Hematopoietic multipotent progenitor cell treated with erythropoietin and hydrocortisone succinate and interleukin-3 and kit ligand, for 8 days (in vitro differentiated cells): ENCODE data around the gene CTIF.

Experiments used
- DNase-seq: peaks from one replicate; pipeline ENCODE4 v3.0.0-alpha.2; 2015

Gene CTIF

GRCh38 chr18:48533340-48534070 lies 5.3 kb upstream of the CTIF start:
- DNase-seq = no peak

- DNase-seq = no peak
Observed at GRCh38 chr18:48534364-48534763, 4.5 kb upstream of the CTIF start.

- no peak for DNase-seq
Observed at GRCh38 chr18:48535956-48536355, 2.9 kb upstream of the CTIF start.

DNA sequence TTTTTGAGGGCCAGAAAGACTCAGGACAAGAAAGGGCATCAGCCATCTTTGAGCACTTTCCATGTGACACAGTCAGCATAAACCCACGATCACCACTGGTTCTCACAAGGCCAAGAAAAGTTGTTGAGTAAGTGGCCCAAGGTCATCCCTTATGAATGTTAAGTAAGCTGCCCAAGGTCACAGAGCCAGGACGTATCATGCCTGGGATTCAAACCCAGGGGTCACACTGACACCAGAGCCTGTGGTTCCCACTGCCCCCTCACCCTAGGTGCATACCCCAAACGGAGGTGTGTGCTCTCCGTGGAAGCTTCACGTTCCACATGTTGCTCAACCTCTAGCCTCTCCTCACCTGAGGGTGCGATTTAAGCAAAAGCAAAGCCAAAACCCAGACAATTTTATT lies 2.3 kb upstream of the CTIF start:
- DNase-seq = no peak

DNA sequence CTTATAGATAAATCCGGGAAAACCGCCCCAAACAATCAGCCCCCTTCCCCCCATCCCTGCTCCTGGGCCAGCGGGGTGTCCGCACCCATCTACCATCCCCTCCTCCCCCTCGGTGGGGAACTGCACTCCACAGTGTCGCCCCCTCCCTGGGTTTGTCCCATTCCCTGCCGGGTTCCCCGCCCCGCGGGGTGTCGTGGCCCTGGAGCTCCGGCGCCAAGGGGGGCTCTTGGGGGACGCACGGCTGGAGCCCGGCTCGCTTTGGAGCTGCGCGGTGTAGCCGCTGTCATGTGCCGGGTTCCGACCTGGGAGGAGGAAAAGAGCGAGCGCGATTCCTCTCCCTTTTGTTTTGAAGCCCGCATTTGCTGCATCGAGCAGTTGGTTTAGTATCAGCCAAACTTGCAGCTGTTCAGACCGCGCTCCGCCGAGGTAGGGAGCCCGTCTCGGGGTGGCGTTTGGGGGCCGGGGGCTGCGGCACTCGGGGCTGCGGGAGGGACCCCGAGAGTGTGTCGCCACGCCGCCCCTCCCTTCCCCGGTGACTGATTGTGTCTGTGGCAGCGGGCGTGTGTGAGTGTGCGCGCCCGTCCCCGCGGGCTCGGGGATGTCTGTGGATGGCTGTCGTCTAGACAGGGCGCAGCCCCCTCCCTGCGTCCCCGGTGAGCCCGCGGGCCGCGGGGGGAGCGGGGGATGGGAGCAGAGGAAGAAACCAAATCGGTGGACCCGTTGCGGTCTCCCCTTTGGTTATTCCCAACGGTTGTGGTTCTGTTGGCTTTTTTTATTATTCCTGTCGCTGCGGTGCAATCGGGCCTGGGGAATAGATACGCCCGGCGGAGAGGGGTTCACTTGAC lies 797 bp downstream of the CTIF start:
- DNase-seq = peak; percentile 31

- DNase-seq = peak; percentile 60
Observed at GRCh38 chr18:48540251-48541025, 1.6 kb downstream of the CTIF start.

DNA sequence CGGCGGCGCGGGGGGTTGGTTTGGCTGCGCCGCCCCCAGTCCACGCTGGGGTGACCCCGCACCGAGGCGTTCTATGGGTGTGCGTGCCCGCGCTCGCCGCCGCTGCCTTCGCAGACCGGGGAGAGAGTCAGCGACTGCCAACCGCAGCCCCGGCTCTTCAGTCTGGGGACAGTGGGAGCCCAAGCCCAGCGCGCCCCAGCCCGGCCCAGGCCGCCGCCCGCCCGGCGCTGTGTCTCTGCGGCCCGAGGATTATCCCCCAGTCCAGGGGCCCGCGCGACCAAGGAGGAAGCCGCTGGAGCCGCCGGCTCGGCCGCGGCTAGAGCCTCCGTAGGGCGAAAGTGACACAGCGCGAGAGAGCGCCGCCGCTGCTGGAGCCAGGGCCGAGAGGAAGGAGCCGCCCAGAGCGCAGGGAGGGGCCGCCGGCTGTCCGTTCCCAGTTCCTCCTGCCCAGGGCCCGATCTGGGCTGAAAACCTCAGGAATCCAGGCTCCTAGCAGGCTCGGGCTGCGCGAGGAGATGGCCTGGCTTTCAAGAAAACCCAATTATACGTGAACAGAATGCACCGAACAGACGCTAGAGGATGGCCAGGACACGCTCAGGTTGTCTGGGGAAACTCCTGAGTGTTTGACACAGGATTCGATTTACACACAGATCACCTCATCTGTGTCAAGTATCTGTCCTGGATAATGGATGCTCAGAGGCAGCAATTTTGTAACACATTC lies 2.4 kb downstream of the CTIF start:
- peak; percentile 52 for DNase-seq

DNA sequence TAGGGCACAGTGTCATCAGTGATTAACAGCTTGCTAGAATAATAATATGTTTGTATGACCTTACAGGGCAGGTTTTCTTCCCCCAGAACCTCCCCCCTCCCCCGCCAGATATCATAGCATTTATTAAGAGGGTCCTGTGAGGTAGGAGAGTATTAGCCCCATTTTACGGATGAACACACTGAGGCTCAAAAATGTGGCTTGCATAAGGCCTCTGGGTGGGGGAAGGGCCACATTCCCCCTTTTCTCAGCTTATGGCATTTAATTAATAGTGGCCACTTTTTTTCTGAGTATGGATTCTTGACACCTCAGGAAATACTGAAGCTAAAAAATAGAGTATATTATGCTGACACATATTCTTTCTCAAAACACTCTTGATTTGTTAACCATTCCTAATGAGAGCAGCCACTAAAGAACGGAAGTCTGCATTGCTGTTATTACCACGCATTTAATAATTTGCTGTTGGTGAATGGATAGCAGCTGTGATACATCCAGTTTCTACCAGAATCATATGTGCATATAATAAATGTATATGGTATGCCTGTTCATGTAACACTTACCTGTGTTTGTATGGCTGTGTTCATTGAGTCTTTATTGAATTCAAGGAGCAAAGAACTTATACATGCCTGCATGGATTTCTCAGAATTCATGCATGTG lies 3.0 kb downstream of the CTIF start:
- DNase-seq = no peak

- no peak for DNase-seq
Observed at GRCh38 chr18:48542513-48543181, 3.8 kb downstream of the CTIF start.

DNA sequence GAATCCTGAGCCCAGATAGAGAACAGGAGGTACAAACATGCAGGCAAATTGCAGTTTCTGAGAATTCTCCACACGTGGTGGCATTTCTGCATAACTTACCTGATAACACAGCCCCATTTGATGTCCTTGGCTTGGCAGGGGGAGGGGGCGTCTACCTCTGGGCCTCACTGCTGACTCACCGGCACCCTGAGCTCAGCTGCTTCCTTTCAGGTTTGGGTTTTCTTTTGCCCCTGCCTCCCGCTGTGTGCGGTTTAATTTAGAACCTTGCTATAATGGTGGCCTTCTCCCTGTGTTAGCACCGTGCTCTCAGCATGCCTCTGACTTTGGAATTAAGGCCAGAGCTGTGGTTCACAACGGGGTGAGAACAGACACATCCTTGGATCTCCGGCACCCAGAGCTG lies 4.4 kb downstream of the CTIF start:
- peak; percentile 30 for DNase-seq

DNA sequence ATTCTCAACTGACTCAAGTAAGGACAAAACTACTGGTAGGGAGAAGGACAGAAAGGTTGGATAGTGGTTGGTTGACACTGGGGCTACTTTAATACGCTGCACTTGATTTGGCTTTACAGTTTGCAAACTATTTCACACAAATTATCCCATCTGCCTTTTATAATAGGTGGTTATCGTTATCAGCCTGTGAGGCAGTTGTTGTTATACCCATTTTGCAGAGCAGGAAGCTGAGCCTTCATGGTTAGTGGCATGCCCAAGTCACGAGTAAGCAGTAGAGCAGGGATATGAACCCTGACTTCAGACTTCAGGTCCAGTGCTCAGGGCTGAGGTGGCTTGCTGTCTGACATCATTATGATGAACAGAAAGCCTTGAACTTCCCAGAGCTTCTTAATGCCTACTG lies 5.3 kb downstream of the CTIF start:
- no peak for DNase-seq

- no peak for DNase-seq
Observed at GRCh38 chr18:48544661-48545415, 6.0 kb downstream of the CTIF start.

- DNase-seq = peak; percentile 67
Observed at GRCh38 chr18:48545757-48546321, 7.0 kb downstream of the CTIF start.

DNA sequence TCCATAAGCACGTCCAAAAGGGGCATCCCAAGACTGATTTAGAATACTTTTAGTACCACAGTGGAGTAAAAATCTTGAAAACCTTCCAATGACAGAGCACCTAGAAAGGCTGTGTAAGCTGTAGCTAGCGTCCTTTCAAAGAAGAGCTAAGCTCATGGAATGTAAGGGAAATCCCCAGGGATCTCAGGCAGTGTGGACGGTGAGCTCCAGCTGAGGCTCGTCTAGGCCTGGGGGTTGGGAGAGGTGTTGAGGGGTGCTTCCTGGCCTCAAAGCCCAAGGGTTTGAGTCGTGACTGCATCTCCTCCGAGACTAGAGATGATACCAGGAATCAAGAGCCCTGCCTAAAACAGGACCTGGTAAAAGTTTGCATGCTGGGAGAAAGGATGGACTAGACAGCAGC lies 7.6 kb downstream of the CTIF start:
- DNase-seq = no peak

- DNase-seq = no peak
Observed at GRCh38 chr18:48547531-48547981, 8.7 kb downstream of the CTIF start.

DNA sequence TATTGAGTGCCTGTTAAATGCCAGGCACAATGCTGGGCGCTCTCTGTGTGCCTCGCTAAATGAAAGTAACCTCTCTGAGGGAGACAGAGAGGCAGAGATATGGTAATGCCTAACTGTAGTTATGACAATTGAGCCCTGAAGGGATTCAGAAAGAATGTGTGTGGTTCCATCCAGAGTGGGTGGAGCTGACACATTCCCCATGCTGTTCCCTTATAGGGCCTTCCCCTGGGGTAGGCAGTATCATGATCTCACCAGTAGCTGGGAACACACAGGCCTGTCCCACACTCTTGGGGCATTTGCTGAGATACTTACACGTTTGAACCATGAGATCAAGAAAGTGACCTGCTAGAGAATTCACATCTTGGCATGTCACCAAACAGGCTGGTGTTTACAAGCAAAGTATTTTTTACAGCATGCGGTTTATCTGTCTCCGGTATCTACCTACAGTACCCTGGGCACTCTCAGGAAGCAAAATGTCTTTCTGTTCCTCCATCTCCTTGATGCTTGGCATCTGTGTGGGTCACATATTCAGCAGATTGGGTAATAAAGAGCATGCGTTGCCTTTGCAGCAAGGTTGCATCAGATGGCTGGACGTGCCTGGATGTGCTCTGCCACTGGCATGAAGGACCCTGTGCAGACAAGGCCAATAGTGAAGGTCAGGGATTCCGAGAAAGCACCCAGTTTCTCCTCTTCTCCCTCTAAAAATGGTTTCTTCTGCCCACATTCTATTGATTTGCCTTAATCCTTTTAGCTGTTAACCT lies 9.4 kb downstream of the CTIF start:
- no peak for DNase-seq

DNA sequence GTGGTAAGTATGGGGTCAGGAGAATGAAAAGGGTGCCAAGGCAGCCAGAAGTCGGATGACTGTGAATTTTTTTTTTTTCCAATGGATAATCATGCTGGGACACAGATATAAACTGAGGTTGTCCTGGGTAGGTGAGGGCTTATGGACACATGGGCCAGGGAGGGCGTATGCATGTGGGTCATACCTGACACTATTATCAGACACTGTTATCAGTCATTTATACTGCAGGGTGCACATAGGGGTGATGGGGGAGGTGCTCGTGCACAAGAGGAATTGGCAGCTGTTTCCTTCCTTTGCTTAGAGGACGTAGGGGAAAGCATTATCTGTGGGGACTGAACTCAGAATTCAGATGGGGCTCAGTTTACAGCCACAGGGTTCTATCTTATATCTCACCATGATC lies 10.1 kb downstream of the CTIF start:
- no peak for DNase-seq

- no peak for DNase-seq
Observed at GRCh38 chr18:48550101-48550729, 11.4 kb downstream of the CTIF start.

DNA sequence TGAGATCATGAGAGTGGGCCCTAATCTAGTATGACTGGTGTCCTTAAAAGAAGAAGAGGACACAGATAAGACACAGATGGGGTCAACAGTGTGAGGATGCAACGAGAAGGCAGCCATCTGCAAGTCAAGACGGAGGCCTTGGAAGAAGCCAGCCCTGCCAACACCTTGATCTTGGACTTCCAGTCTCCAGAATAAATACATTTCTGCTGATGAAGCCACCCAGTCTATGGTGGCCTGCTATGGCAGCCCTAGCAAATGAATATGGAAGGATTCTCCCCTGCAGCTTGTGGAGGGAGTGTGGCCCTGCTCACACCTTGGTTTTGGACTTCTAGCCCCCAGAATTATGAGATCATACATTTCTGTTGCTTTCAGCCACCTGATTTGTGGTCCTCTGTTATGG lies 12.3 kb downstream of the CTIF start:
- DNase-seq = no peak
